OCI-LY1 (cell line): ENCODE measurements around the gene ALDH3A2.

Experiments
- EZH2 ChIP-seq: fragments of 200-600 bp; sonication (generic), shearing (Covaris generic); IDR thresholded peaks from 2 replicates; pipeline ENCODE4 v1.8.0; 2017; ENCODE audit warnings: borderline replicate concordance, mixed run types, mild to moderate bottlenecking, antibody characterized with exemption, low read length, moderate library complexity, mixed read lengths
- TF ChIP-seq, protein P1 (sequence below): fragments of 200-600 bp; sonication (generic), shearing (Covaris generic); IDR thresholded peaks from 2 replicates; pipeline ENCODE4 v1.5.1; 2017; ENCODE audit warnings: mild to moderate bottlenecking, antibody characterized with exemption, low read length, moderate library complexity, mixed read lengths

DNA sequence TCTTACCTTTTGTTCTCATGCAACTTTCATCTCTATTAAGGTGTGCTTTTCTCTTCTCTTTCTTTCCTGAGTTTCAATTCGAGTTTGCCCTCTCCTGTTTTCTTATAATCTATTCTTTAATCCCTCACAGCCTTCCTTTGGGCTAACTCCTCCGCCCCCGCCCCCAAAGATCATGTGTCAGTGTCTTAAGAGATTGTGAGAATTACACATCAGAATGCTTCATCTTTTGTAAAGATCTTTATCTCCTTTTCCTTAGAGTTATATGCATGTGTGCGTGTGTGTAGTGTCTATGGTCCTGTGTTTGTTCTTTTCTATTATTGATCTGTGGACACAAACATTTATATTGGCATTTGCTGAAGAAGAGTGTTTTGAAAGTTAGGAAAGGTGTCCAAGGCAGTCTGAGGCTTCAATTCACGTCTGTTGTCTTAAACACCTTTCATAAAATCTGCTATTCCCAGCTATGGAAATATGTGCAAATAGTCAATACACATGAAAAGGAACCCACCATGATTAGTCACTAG is 6.1 kb upstream of the ALDH3A2 start:
- TF ChIP-seq, protein P1, sequence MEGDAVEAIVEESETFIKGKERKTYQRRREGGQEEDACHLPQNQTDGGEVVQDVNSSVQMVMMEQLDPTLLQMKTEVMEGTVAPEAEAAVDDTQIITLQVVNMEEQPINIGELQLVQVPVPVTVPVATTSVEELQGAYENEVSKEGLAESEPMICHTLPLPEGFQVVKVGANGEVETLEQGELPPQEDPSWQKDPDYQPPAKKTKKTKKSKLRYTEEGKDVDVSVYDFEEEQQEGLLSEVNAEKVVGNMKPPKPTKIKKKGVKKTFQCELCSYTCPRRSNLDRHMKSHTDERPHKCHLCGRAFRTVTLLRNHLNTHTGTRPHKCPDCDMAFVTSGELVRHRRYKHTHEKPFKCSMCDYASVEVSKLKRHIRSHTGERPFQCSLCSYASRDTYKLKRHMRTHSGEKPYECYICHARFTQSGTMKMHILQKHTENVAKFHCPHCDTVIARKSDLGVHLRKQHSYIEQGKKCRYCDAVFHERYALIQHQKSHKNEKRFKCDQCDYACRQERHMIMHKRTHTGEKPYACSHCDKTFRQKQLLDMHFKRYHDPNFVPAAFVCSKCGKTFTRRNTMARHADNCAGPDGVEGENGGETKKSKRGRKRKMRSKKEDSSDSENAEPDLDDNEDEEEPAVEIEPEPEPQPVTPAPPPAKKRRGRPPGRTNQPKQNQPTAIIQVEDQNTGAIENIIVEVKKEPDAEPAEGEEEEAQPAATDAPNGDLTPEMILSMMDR, result no peak
- no peak for TF ChIP-seq EZH2
